GM18909 (cell line): ENCODE data around the gene DSCAM.

Experiments used
- ATAC-seq: cut with Tn5 transposase; IDR thresholded peaks from one replicate; pipeline ENCODE4 v1.9.1; 2021; ENCODE audit warnings: mild to moderate bottlenecking; ENCODE audit not compliant: unreplicated experiment, poor library complexity

DSCAM gene

GRCh38 chr21:40723966-40724365, 123.0 kb downstream of the DSCAM start:
- no peak for ATAC-seq

GRCh38 chr21:40723317-40723716, 123.6 kb downstream of the DSCAM start:
- no peak for ATAC-seq

GRCh38 chr21:40719615-40720014, 127.3 kb downstream of the DSCAM start:
- ATAC-seq, result no peak

- ATAC-seq, result no peak
These were observed 129.9 kb downstream of the DSCAM start for GRCh38 chr21:40717028-40717427.

GRCh38 chr21:40714536-40714935, 132.4 kb downstream of the DSCAM start:
- ATAC-seq, result no peak

DNA sequence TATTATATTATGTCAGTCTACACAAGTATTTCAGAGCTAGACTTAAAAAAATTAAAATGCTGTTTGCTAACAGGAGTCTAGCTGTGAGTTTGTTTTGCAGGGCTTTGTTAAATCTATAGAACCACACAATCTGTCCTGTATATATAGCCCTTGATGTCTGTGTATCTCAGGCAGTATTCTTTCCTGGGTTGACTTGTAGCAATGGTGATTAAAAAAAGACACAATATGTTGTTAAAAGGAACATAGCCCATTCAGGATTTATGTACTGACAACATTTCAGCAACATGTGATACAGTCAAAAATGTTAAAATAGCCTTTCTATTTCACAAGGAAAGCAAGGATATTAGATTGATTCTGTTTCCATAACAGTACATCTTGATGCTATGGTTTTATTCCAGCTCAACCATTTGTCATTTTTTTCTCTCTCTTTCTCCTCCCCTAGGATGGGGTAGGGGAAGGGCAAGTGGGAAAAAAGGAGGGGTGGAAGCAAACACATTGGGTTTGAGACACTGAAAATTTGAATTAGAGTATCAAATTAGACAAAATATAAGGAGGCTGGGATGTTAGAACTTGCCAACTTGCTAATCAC, 139.2 kb downstream of the DSCAM start:
- ATAC-seq, result no peak

DNA sequence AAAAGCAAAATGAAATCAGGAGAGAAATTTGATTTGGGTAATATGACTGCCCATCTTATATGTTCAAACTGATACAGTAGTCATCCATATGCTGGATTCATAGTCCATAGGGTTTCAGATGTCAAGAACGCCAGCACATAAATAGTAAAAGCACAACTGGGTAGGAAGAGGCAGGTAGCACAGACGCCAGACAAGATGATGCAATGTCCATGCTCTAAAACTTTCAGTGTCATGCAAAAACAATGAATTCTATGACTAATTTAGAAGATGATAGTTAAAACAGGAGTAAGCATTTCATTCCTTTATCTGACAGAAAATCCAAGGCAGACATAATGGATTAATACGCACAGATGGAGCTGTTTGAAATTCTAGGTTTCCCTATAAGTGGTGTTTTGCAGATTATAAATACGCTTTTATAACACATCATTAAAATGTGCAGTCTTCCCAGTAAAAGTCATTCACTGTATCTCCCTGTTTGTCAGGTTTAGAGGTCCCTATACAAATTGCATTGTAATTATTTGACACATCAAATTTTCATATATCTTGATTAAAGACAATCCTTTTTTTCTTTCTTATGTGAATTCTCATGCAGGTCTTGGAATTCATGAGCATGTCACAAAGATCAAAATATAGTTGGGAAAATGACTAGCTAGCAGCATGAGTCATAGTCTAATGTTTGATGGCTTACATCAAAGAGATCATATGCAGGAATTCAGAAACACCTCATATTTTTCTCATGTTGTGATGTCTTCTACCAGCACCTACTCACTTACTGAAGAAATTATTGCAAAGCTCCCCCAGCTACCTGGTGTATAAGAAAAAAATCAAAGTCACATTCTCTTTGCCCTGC, 139.9 kb downstream of the DSCAM start:
- ATAC-seq, result no peak

DNA sequence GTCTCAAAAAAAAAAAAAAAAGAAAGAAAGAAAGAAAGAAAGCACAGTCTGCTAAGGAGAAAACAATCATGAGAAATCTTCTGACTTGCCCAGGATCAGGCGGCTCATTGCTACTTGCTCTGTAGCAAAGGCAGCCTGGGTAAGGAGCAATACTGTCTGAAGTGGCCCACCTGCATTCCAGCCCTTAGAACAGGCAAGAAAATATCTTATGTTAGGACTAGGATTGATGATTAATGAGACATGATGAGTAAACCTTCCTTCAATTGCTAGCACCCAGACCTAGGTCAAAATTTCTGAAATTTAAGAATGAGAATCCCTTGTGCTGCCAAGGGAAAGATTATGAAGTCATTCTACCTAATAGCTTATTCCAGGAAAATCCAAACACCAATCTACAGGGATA, 140.8 kb downstream of the DSCAM start:
- ATAC-seq, result no peak

DNA sequence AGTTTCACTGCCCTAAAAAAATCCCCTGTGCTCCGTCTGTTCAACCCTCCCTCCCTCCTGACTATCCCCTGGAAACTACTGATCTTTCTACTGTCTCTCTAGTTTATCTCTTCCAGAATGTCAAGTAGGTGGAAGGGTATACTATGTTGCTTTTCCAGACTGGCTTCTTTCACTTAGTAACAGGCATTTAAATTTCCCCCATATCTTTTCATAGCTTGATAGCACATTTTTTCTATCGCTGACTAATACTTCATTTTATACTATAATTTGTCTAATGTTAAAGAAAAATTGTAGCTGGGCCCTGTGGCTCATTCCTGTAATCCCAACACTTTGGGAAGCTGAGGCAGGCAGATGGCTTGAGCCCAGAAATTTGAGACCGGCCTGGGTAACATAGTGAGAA, 142.8 kb downstream of the DSCAM start:
- ATAC-seq, result no peak

GRCh38 chr21:40699366-40699765, 147.6 kb downstream of the DSCAM start:
- no peak for ATAC-seq

- no peak for ATAC-seq
These were observed 150.7 kb downstream of the DSCAM start for GRCh38 chr21:40696246-40696645.

- ATAC-seq, result no peak
These were observed 157.1 kb downstream of the DSCAM start for GRCh38 chr21:40689840-40690360.

DNA sequence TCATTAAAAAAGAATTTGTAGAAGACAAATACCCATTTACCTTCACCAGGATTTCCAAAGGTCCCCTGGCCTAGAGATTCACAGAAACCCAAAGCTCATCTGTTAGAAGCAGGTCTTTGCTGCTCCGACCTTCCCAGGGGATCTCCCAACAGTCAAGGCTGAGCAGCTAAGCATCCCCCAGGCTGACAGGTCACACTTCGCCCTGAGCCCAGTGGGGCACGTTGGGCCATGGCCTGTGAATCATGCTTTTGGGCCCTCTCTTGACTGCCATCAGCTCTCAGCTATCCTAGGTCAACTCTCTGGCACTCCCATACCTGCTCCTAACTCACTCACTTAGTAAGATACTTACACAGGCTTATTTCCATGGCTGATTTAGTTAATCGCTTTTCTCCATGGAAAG, 157.7 kb downstream of the DSCAM start:
- no peak for ATAC-seq

GRCh38 chr21:40688106-40688864, 158.7 kb downstream of the DSCAM start:
- ATAC-seq, result no peak

DNA sequence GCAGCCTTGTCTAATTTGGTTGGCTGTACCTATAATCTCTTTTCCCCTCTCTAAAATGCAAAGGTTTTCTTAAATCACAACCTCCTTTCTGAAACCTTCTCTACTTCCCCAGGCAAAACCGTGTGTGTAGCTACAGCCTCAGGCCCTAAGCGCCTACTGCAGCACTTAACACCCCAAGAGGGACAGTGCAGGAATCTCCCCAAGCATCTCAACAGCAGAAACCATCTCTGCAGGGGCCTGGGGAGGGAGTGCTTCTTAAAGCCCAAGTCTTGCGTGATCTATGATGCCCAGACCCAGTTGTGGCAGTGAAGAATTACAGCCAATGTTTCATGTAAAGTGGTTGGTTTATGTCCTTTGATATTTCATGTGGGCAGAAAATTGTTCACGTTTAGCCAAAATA, 159.3 kb downstream of the DSCAM start:
- no peak for ATAC-seq

DNA sequence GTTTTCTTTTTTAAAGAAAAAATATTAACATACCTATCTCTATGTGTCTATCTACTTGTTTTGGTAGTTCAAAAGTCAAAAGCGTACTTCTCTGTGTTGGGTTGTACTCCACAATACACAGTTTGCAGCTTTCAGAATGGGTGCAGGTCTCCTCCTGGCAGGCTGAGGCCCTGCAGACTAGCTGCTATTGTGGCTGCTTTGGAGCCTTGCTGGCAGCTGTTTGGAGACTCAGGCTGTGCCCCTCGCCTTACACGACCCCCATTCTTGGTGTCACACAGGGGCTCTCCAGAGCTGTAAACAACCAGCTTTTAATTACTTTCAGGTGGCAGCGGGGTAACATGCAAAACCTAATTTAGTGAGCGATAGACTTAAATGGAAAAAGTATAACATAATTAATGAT, 160.4 kb downstream of the DSCAM start:
- no peak for ATAC-seq

- no peak for ATAC-seq
These were observed 161.8 kb downstream of the DSCAM start for GRCh38 chr21:40685141-40685540.

DNA sequence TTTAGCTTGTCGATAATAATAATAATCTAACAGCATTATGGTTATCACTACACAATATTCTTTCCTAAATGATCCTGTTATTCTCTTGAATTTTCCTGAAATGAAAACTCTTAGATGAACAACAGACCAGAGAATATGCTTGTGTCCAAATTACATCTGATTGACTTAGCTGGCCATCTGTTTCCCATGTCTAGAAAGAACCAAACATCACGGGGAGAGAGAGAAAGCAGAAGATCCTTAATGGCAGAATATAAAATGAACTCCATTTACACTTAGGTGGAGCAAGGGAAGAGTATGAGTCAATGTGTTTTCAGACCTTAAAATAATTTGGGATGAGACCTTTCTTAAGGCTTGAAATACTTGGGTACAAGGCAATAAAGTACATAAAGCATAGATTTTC, 162.2 kb downstream of the DSCAM start:
- no peak for ATAC-seq

DNA sequence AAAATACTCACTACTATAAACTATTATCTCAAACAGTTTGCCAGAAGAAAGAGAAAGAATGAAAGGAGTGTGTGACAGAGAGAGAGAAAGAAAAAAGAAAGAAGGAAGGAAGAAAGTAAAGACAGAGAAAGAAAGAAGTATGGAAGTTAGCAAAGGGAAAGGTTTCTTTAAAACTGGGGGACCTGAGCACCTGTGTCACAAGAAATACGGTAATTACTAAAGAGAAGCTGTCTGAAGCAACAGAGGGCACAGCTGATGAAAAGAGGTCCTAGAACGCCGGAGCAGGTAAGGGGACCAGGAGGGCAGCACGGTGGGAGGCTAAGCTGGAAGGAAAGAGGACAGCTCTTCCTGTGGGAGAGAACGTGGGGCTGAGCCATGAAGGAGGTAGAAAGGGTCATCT, 163.6 kb downstream of the DSCAM start:
- no peak for ATAC-seq

DNA sequence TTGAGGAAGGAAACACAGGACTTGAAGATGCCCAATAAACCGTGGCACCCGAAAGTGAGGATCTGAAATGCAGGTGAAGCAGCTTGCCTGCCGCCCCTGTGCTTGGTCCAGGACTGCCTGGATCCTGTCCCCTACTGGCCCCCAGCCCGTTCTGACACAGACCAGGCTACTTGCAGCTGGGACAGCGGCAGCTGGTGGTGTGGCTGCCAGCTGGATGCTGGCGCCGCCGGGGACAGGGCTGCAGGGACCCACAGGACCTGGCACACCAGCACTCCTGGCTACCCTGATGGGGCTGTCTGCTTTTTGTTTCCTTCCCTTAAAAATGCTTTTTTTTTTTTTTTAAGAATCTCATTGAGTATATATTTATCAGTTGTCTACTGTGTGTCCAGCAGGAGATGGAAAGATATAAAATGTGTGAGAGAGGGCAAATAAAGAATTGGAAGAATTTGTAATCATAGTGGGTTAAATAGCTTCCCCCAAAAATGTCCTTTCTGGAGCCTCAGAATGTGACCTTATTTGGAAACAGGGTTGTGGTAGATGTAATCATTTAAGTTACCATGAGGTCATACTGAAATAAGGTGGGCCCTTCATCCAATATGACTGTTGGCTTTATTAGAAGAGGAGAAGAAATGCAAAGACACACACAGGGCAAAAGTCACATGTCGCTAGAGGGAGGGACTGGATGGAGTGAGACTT, 165.6 kb downstream of the DSCAM start:
- no peak for ATAC-seq

DNA sequence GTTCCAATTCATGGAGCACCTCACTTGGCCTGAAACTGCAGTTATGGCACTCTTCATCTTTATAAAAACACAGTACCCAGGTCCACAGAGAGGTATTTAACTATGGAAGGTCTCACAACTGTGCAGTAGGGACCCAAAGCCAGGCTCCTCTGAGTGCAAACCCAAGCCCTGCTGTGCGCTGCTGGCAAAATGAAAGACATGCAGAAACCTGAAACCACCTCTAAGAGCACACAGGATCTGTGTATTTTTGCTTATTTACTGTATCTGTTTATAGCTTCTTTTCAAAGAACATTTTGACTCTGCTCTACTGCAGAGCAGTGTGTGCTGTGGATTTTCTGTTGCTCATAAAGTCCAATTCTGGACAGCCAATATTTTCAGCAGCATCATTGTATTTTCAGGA, 166.6 kb downstream of the DSCAM start:
- no peak for ATAC-seq
